Measurements from ENCODE around the gene EDEM1. TPM values are rescaled to one million over a fixed set of nuclear protein-coding genes. Genes with fewer than 3 reads are reported as not detected.

The EDEM1 gene
- total RNA-seq, 1 experiment from 2014 or later: 51.3 TPM

DNA sequence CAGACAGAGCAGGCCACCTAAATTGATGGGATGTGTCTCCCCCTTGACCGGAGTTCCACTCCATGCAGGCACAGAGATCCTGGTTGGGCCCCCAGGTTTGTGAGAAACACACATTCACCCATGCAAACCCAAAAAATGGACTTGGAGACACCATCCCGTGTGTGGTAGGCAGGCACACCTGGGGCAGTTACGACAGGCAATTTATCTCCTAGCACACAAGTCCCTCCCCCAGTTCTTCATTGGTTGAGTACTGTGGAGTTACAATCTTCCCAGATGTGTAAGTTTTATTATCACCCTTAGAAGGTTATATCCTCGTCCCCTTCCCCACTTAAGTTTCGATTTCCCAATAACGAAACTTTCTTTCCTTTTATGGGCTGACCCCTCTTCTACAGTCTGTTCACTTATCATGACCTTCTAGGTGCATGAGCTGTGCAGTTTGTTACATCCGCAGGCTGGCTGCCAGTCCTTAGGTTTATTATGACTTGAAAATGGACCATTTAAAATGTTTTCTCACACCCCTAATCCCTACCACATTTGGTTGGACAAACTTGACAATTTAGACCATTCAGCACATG, 38.1 kb upstream of the EDEM1 start:
- BruUV-seq (replicated peaks): no TSS peak
- Mint-ChIP-seq H3K27me3 (ENCODE audit: insufficient read depth, unreplicated experiment) (no peaks in the 10 kb centered on the region), H3K9me3 (ENCODE audit: unreplicated experiment) (peaks cover 10% of the 10 kb centered on the region), H3K4me1 (ENCODE audit: low read depth, unreplicated experiment) (peaks cover 17% of the 10 kb centered on the region), H3K27ac (ENCODE audit: unreplicated experiment) (no peak overlapping the region), H3K36me3 (ENCODE audit: insufficient read depth, unreplicated experiment) (peaks cover 24% of the 10 kb centered on the region), H3K4me3 (ENCODE audit: unreplicated experiment) (no peak overlapping the region)
- H3K36me3 ChIP-seq (ENCODE audit: control insufficient read depth, insufficient read depth, low read length): no peaks in the 10 kb centered on the region
- no peak overlapping the region for H3K4me3 ChIP-seq (ENCODE audit: low read depth, low read length)
- DNase-seq: no peak
- ChIA-PET POLR2A (no interaction called here), CTCF (interaction anchor here (1.0 kb wide), 1 partner anchor 169 kb away, joined by 3 read pairs; no protein-coding TSS in a partner anchor)
- no peaks in the 10 kb centered on the region for H3K27me3 ChIP-seq (replicated peaks; ENCODE audit: control insufficient read depth, insufficient read depth, low read length)
- intact Hi-C loops (cut with micrococcal nuclease; ENCODE audit: unreplicated experiment): no loop called here
- H3K9me3 ChIP-seq: no peaks in the 10 kb centered on the region
- H3K4me1 ChIP-seq: peaks cover 7% of the 10 kb centered on the region
- TF ChIP-seq, protein P1, sequence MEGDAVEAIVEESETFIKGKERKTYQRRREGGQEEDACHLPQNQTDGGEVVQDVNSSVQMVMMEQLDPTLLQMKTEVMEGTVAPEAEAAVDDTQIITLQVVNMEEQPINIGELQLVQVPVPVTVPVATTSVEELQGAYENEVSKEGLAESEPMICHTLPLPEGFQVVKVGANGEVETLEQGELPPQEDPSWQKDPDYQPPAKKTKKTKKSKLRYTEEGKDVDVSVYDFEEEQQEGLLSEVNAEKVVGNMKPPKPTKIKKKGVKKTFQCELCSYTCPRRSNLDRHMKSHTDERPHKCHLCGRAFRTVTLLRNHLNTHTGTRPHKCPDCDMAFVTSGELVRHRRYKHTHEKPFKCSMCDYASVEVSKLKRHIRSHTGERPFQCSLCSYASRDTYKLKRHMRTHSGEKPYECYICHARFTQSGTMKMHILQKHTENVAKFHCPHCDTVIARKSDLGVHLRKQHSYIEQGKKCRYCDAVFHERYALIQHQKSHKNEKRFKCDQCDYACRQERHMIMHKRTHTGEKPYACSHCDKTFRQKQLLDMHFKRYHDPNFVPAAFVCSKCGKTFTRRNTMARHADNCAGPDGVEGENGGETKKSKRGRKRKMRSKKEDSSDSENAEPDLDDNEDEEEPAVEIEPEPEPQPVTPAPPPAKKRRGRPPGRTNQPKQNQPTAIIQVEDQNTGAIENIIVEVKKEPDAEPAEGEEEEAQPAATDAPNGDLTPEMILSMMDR (IDR thresholded peaks at IDR 0.05; ENCODE audit: insufficient read depth in 1 of 2, low read depth in 1 of 2, low read length in 1 of 2, severe bottlenecking in 1 of 2, unreplicated experiment in 1 of 2): no peak

DNA sequence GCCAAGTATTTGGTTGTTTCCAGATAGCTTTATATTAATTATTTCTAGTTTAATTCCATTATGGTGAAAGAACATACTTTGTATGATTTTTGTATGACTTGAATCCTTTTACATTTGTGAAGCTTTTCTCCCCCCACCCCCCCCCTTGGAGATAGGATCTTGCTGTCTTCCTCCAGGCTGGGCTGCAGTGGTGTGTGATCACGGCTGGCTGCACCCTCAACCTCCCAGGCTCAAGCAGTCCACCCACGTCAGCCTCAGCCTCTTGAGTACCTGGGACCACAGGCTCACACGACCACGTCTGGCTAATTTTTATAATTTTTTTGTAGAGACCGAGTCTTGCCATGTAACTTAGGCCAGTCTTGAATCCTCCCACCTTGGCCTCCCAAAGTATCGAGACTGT, 35.9 kb upstream of the EDEM1 start:
- no peak overlapping the region for H3K27ac Mint-ChIP-seq (ENCODE audit: unreplicated experiment)
- POLR2A ChIA-PET: no interaction called here
- TF ChIP-seq, protein P1 (IDR thresholded peaks at IDR 0.05; ENCODE audit: insufficient read depth in 1 of 2, low read depth in 1 of 2, low read length in 1 of 2, severe bottlenecking in 1 of 2, unreplicated experiment in 1 of 2): no peak
- Histone ChIP-seq H3K4me3 (ENCODE audit: low read depth, low read length) (no peak overlapping the region), H3K9me3 (no peaks in the 10 kb centered on the region), H3K27me3 (replicated peaks; ENCODE audit: control insufficient read depth, insufficient read depth, low read length) (no peaks in the 10 kb centered on the region), H3K4me1 (no peaks in the 10 kb centered on the region), H3K36me3 (ENCODE audit: control insufficient read depth, insufficient read depth, low read length) (no peaks in the 10 kb centered on the region)
- no peak overlapping the region for H3K4me3 Mint-ChIP-seq (ENCODE audit: unreplicated experiment)
- CTCF ChIA-PET: no interaction called here
- H3K4me1 Mint-ChIP-seq (ENCODE audit: low read depth, unreplicated experiment): no peaks in the 10 kb centered on the region
- H3K9me3 Mint-ChIP-seq (ENCODE audit: unreplicated experiment): peaks cover 10% of the 10 kb centered on the region
- peaks cover 26% of the 10 kb centered on the region for H3K36me3 Mint-ChIP-seq (ENCODE audit: insufficient read depth, unreplicated experiment)
- DNase-seq: no peak
- no peaks in the 10 kb centered on the region for H3K27me3 Mint-ChIP-seq (ENCODE audit: insufficient read depth, unreplicated experiment)
- intact Hi-C loops (cut with micrococcal nuclease; ENCODE audit: unreplicated experiment): no loop called here
- no TSS peak for BruUV-seq (replicated peaks)

DNA sequence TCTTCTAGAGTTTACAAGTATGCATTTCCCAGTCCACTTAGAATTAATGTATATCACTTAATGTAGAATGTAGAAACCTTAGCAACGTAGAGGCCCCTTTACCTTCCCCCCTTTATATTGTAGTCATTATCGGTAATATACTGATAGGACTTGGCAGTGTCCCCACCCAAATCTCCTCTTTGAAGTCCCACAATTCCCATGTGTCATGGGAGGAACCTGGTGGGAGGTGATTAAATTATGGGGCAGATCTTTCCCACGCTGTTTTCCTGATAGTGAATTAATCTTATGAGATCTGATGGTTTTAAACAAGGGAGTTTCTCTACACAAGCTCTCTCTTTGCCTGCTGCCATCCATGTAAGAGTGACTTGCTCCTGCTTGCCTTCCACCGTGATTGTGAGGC, 34.4 kb upstream of the EDEM1 start:
- Mint-ChIP-seq H3K36me3 (ENCODE audit: insufficient read depth, unreplicated experiment) (peaks cover 13% of the 10 kb centered on the region), H3K4me3 (ENCODE audit: unreplicated experiment) (no peak overlapping the region), H3K27me3 (ENCODE audit: insufficient read depth, unreplicated experiment) (no peaks in the 10 kb centered on the region), H3K9me3 (ENCODE audit: unreplicated experiment) (no peaks in the 10 kb centered on the region), H3K4me1 (ENCODE audit: low read depth, unreplicated experiment) (no peaks in the 10 kb centered on the region), H3K27ac (ENCODE audit: unreplicated experiment) (no peak overlapping the region)
- no peak for DNase-seq
- ChIA-PET CTCF (no interaction called here), POLR2A (no interaction called here)
- no peak overlapping the region for H3K4me3 ChIP-seq (ENCODE audit: low read depth, low read length)
- no TSS peak for BruUV-seq (replicated peaks)
- intact Hi-C loops (cut with micrococcal nuclease; ENCODE audit: unreplicated experiment): no loop called here
- no peaks in the 10 kb centered on the region for H3K4me1 ChIP-seq
- no peaks in the 10 kb centered on the region for H3K36me3 ChIP-seq (ENCODE audit: control insufficient read depth, insufficient read depth, low read length)
- H3K9me3 ChIP-seq: no peaks in the 10 kb centered on the region
- no peaks in the 10 kb centered on the region for H3K27me3 ChIP-seq (replicated peaks; ENCODE audit: control insufficient read depth, insufficient read depth, low read length)
- TF ChIP-seq, protein P1 (IDR thresholded peaks at IDR 0.05; ENCODE audit: insufficient read depth in 1 of 2, low read depth in 1 of 2, low read length in 1 of 2, severe bottlenecking in 1 of 2, unreplicated experiment in 1 of 2): no peak

Measured in Caco-2 (cell line).